GM12878 (cell line): ENCODE data around the gene SF3A1. TPM values are rescaled to one million over a fixed set of nuclear protein-coding genes. Genes with fewer than 3 reads are reported as not detected.

Source experiments
- ASH2L ChIP-seq: fragments of 300-600, 200-600 bp; sonication (generic); IDR thresholded peaks from 2 replicates; pipeline ENCODE4 v1.6.1; 2017; ENCODE audit warnings: low read depth, mild to moderate bottlenecking, borderline replicate concordance
- BCL11A ChIP-seq: IDR thresholded peaks from 2 replicates; pipeline ENCODE4 v1.6.1; 2011; ENCODE audit warnings: low read depth, low read length
- CEBPB ChIP-seq, 2 experiments: fragments of 150-350 bp in 1 of 2; IDR thresholded peaks; 2 replicates each; pipeline ENCODE4 v1.6.1; 2012 to 2014; ENCODE audit warnings: low read depth in 2 of 2, low read length in 2 of 2, borderline replicate concordance in 1 of 2, inconsistent platforms in 1 of 2
- ETV6 ChIP-seq, 2 experiments: fragments of 450-650 bp in 1 of 2; IDR thresholded peaks in 1 of 2; conservative IDR thresholded peaks in 1 of 2; 2 replicates each; pipeline ENCODE4 v1.6.1; 2014; ENCODE audit warnings: antibody characterized with exemption in 1 of 2, borderline replicate concordance in 1 of 2, low read depth in 1 of 2, mild to moderate bottlenecking in 1 of 2, moderate library complexity in 1 of 2
- FOS ChIP-seq: IDR thresholded peaks from 3 replicates; pipeline ENCODE4 v1.6.1; 2011; ENCODE audit warnings: borderline replicate concordance; ENCODE audit not compliant: insufficient read length; ENCODE audit errors: extremely low read depth
- GATAD2B ChIP-seq: fragments of 450-650 bp; conservative IDR thresholded peaks from 2 replicates; pipeline ENCODE4 v1.6.1; 2017; ENCODE audit warnings: low read depth, mild to moderate bottlenecking, moderate library complexity
- MEF2B ChIP-seq: fragments of 450-650 bp; IDR thresholded peaks from 2 replicates; pipeline ENCODE4 v1.6.1; 2018; ENCODE audit warnings: mild to moderate bottlenecking, moderate library complexity; ENCODE audit not compliant: partially characterized antibody, poor library complexity, severe bottlenecking
- MYB ChIP-seq: fragments of 150-350 bp; IDR thresholded peaks from 2 replicates; pipeline ENCODE4 v1.6.1; 2014; ENCODE audit warnings: mild to moderate bottlenecking, low read depth, low read length, borderline replicate concordance
- NFXL1 ChIP-seq: fragments of 450-650 bp; IDR thresholded peaks from 2 replicates; pipeline ENCODE4 v1.6.1; 2017; ENCODE audit warnings: antibody characterized with exemption, mild to moderate bottlenecking, borderline replicate concordance
- NFYA ChIP-seq: IDR thresholded peaks from 2 replicates; pipeline ENCODE4 v1.6.1; 2011; ENCODE audit warnings: low read depth, mild to moderate bottlenecking, low read length, improper control_type of control experiment, borderline replicate concordance
- PAX8 ChIP-seq: fragments of 450-650 bp; IDR thresholded peaks from 2 replicates; pipeline ENCODE4 v1.6.1; 2017; ENCODE audit warnings: mild to moderate bottlenecking, moderate library complexity
- RFX5 ChIP-seq: IDR thresholded peaks from 2 replicates; pipeline ENCODE4 v1.6.1; 2011; ENCODE audit warnings: low read depth, low read length, improper control_type of control experiment
- STAT3 ChIP-seq: IDR thresholded peaks from 2 replicates; pipeline ENCODE4 v1.6.1; 2011; ENCODE audit warnings: low read depth, low read length, improper control_type of control experiment
- TBL1XR1 ChIP-seq: IDR thresholded peaks from 2 replicates; pipeline ENCODE4 v1.6.1; 2012; ENCODE audit warnings: low read depth, low read length, improper control_type of control experiment
- ZNF622 ChIP-seq: fragments of 450-650 bp; IDR thresholded peaks from 2 replicates; pipeline ENCODE4 v1.6.1; 2017; ENCODE audit warnings: mild to moderate bottlenecking, inconsistent platforms
- polyA plus RNA-seq, 11 experiments: library from polyadenylated mRNA; depleted of rRNA in 4 of 11; unstranded in 6 of 11; stranded (reverse) in 5 of 11; fragments of >200 nt; fragmentation: Nextera tagmentation in 4 of 11; fragmentation: Illumina TruSeq in 1 of 11; extraction: Ambion mirVana in 4 of 11; extraction: Trizol in 1 of 11; gene quantifications; 1 replicate in 1 of 11; 2 replicates in 10 of 11; pipeline versions ENCODE4 v1.2.1 to v1.2.3, GENCODE V29; 2011 to 2016; ENCODE audit warnings: inconsistent platforms in 2 of 11, missing spikeins in 2 of 11, low read depth in 1 of 11
- total RNA-seq, 4 experiments: library from RNA; depleted of rRNA in 3 of 4; stranded (reverse); fragments of >200 nt in 3 of 4; fragmentation: Illumina TruSeq in 1 of 4; extraction: Trizol in 1 of 4; gene quantifications; 2 replicates each; pipeline versions ENCODE4 v1.2.1 to v1.2.3, GENCODE V29; 2013 to 2021
- TF ChIP-seq, protein P1 (sequence below): IDR thresholded peaks from 2 replicates; pipeline ENCODE4 v1.6.1; 2011; ENCODE audit warnings: borderline replicate concordance, low read depth, mild to moderate bottlenecking, moderate library complexity, low read length; ENCODE audit not compliant: insufficient read depth, poor library complexity, severe bottlenecking
- TF ChIP-seq, protein P2 (sequence below): fragments of 450-650 bp; IDR thresholded peaks from 2 replicates; pipeline ENCODE4 v1.6.1; 2017; ENCODE audit warnings: mild to moderate bottlenecking, moderate library complexity
- TF ChIP-seq, protein P3 (sequence below): fragments of 450-650 bp; IDR thresholded peaks from 2 replicates; pipeline ENCODE4 v1.6.1; 2017; ENCODE audit warnings: mild to moderate bottlenecking, low read depth, inconsistent platforms; ENCODE audit not compliant: poor library complexity, severe bottlenecking
- TF ChIP-seq, protein P4 (sequence below): fragments of 450-650 bp; IDR thresholded peaks from 2 replicates; pipeline ENCODE4 v1.6.1; 2018; ENCODE audit warnings: borderline replicate concordance, mild to moderate bottlenecking; ENCODE audit not compliant: partially characterized antibody

The SF3A1 gene
- total and polyA plus RNA-seq, 10 of the 15 experiments (the other 5 are each of a cell fraction or from before 2014, with no cell fraction given) = 10.4 to 239 (median 46.0) TPM

DNA sequence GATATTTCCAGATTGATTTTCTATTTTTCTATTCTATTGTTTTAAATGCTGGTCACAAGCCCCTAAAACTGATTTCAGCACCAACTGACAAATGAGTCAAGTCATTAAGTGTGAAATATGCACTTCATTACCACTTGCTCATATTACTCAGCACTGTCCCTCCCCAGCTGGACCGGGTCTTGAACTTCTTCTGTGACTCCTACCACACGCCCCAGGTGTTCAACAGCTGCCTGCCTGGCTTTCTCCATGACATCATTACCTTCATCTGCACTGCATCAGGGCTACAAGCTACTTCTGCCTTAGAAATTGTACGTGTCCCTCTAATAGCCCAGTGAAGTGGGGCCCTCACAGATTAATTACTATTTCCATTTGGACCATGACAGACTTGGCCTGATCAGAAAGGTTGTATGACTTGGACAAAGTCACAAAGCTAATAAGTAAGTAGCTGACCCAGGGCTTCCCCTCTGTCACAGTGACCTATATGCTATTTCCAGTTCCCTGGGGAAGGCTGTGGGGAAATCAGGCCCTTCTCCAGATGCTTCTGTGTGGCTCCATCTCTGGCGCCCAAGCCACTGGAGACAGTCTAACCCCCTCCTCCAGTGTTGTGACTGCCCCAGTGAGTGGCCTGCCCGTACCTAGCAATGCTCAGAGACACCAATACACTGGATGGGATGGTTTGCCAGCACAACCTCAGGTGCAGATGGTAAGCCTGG, 48.0 kb downstream of the SF3A1 start (continued):
- no peak; the same call in 1 of the 2 replicates for TF ChIP-seq TBL1XR1
- TF ChIP-seq MYB = peak; percentile 18; the same call in 1 of the 2 replicates
- TF ChIP-seq MEF2B = peak; percentile 38
- no peak for TF ChIP-seq PAX8
- no peak for TF ChIP-seq STAT3
- no peak for TF ChIP-seq RFX5
- TF ChIP-seq ASH2L = no peak
- TF ChIP-seq BCL11A = peak; percentile 84
- TF ChIP-seq, protein P1, sequence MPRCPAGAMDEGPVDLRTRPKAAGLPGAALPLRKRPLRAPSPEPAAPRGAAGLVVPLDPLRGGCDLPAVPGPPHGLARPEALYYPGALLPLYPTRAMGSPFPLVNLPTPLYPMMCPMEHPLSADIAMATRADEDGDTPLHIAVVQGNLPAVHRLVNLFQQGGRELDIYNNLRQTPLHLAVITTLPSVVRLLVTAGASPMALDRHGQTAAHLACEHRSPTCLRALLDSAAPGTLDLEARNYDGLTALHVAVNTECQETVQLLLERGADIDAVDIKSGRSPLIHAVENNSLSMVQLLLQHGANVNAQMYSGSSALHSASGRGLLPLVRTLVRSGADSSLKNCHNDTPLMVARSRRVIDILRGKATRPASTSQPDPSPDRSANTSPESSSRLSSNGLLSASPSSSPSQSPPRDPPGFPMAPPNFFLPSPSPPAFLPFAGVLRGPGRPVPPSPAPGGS = peak; percentile 78
- no peak for TF ChIP-seq GATAD2B
- TF ChIP-seq, protein P2, sequence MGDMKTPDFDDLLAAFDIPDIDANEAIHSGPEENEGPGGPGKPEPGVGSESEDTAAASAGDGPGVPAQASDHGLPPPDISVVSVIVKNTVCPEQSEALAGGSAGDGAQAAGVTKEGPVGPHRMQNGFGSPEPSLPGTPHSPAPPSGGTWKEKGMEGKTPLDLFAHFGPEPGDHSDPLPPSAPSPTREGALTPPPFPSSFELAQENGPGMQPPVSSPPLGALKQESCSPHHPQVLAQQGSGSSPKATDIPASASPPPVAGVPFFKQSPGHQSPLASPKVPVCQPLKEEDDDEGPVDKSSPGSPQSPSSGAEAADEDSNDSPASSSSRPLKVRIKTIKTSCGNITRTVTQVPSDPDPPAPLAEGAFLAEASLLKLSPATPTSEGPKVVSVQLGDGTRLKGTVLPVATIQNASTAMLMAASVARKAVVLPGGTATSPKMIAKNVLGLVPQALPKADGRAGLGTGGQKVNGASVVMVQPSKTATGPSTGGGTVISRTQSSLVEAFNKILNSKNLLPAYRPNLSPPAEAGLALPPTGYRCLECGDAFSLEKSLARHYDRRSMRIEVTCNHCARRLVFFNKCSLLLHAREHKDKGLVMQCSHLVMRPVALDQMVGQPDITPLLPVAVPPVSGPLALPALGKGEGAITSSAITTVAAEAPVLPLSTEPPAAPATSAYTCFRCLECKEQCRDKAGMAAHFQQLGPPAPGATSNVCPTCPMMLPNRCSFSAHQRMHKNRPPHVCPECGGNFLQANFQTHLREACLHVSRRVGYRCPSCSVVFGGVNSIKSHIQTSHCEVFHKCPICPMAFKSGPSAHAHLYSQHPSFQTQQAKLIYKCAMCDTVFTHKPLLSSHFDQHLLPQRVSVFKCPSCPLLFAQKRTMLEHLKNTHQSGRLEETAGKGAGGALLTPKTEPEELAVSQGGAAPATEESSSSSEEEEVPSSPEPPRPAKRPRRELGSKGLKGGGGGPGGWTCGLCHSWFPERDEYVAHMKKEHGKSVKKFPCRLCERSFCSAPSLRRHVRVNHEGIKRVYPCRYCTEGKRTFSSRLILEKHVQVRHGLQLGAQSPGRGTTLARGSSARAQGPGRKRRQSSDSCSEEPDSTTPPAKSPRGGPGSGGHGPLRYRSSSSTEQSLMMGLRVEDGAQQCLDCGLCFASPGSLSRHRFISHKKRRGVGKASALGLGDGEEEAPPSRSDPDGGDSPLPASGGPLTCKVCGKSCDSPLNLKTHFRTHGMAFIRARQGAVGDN = no peak
- TF ChIP-seq NFYA = no peak
- TF ChIP-seq ETV6 (conservative IDR thresholded peaks at IDR 0.05 in 1 of 2, IDR thresholded peaks at IDR 0.05 in 1 of 2; ENCODE audit: borderline replicate concordance in 1 of 2, low read depth in 1 of 2) = peak in 1 of 2 experiments; percentile 47; a peak in 1 of 4 replicates
- TF ChIP-seq, protein P3, sequence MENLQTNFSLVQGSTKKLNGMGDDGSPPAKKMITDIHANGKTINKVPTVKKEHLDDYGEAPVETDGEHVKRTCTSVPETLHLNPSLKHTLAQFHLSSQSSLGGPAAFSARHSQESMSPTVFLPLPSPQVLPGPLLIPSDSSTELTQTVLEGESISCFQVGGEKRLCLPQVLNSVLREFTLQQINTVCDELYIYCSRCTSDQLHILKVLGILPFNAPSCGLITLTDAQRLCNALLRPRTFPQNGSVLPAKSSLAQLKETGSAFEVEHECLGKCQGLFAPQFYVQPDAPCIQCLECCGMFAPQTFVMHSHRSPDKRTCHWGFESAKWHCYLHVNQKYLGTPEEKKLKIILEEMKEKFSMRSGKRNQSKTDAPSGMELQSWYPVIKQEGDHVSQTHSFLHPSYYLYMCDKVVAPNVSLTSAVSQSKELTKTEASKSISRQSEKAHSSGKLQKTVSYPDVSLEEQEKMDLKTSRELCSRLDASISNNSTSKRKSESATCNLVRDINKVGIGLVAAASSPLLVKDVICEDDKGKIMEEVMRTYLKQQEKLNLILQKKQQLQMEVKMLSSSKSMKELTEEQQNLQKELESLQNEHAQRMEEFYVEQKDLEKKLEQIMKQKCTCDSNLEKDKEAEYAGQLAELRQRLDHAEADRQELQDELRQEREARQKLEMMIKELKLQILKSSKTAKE = no peak
- no peak for TF ChIP-seq FOS
- TF ChIP-seq NFXL1 = no peak
- TF ChIP-seq CEBPB (IDR thresholded peaks at IDR 0.05; ENCODE audit: borderline replicate concordance in 1 of 2, low read depth in 2 of 2, low read length in 2 of 2) = no peak
- TF ChIP-seq ZNF622 = no peak
- TF ChIP-seq, protein P4, sequence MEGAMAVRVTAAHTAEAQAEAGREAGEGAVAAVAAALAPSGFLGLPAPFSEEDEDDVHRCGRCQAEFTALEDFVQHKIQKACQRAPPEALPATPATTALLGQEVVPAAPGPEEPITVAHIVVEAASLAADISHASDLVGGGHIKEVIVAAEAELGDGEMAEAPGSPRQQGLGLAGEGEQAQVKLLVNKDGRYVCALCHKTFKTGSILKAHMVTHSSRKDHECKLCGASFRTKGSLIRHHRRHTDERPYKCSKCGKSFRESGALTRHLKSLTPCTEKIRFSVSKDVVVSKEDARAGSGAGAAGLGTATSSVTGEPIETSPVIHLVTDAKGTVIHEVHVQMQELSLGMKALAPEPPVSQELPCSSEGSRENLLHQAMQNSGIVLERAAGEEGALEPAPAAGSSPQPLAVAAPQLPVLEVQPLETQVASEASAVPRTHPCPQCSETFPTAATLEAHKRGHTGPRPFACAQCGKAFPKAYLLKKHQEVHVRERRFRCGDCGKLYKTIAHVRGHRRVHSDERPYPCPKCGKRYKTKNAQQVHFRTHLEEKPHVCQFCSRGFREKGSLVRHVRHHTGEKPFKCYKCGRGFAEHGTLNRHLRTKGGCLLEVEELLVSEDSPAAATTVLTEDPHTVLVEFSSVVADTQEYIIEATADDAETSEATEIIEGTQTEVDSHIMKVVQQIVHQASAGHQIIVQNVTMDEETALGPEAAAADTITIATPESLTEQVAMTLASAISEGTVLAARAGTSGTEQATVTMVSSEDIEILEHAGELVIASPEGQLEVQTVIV = no peak
